ENCODE results near the gene GRM1.

- TF ChIP-seq CTCF (IDR thresholded peaks at IDR 0.05) (no peak), POLR2A (IDR thresholded peaks at IDR 0.05) (no peak)
These were observed 316.7 kb downstream of the GRM1 start for GRCh38 chr6:146345598-146345997.
